HEK293 (cell line): ENCODE data around the gene CPEB4.
A peak's percentile ranks its signal among the peaks of the same experiment; 100 is the strongest.

ENCODE experiments used
- CTCF ChIA-PET: fragments of 350-600 bp; formaldehyde crosslinking; extraction: SDS; loops from one replicate; lab custom pipeline; 2021; ENCODE audit warnings: antibody characterized with exemption; lab: Yijun Ruan, JAX
- POLR2A ChIA-PET: fragments of 300-600 bp; formaldehyde crosslinking; extraction: SDS; loops from one replicate; lab custom pipeline; 2020; ENCODE audit warnings: antibody characterized with exemption, inconsistent platforms; lab: Yijun Ruan, JAX
- H3K27ac ChIP-seq: fragments of 200-500 bp; sonication (Bioruptor generic); 2 replicates; pipeline ENCODE4 v1.5.1; 2014; ENCODE audit warnings: low read depth, low read length, control low read depth, inconsistent platforms; ENCODE audit errors: extremely low read depth
- H3K36me3 ChIP-seq, 2 experiments: fragments of 200-500 bp in 1 of 2; sonication (Bioruptor generic) in 1 of 2; 1 replicate in 1 of 2; 2 replicates in 1 of 2; pipeline ENCODE4 v1.5.1; 2014 to 2017; ENCODE audit warnings: inconsistent platforms in 2 of 2, low read length in 2 of 2; ENCODE audit not compliant: control insufficient read depth in 2 of 2, insufficient read depth in 1 of 2
- H3K4me1 ChIP-seq: fragments of 200-500 bp; sonication (Bioruptor generic); 2 replicates; pipeline ENCODE4 v1.5.1; 2014; ENCODE audit warnings: mild to moderate bottlenecking, low read length, inconsistent platforms; ENCODE audit not compliant: control insufficient read depth, insufficient read depth
- H3K4me3 ChIP-seq: 2 replicates; pipeline ENCODE4 v1.5.1; 2011; ENCODE audit warnings: low read depth, mild to moderate bottlenecking, control low read depth, low read length, moderate library complexity
- H3K9me3 ChIP-seq: fragments of 200-500 bp; sonication (Bioruptor generic); 2 replicates; pipeline ENCODE4 v1.5.1; 2014; ENCODE audit warnings: low read depth, low read length, inconsistent platforms; ENCODE audit not compliant: control insufficient read depth, insufficient read depth
- GLI4 ChIP-seq: fragments of 450-650 bp; formaldehyde crosslinking; IDR thresholded peaks from 2 replicates; pipeline ENCODE4 v1.5.1; 2016; ENCODE audit warnings: missing biosample characterization, missing genetic modification characterization
- GLIS2 ChIP-seq: fragments of 450-650 bp; formaldehyde crosslinking; IDR thresholded peaks from 2 replicates; pipeline ENCODE4 v1.5.1; 2016; ENCODE audit warnings: missing biosample characterization, missing genetic modification characterization
- KLF1 ChIP-seq: fragments of 450-650 bp; formaldehyde crosslinking; IDR thresholded peaks from 2 replicates; pipeline ENCODE4 v1.5.1; 2016; ENCODE audit warnings: missing biosample characterization, missing genetic modification characterization
- PRDM10 ChIP-seq: fragments of 450-650 bp; formaldehyde crosslinking; IDR thresholded peaks from 2 replicates; pipeline ENCODE4 v1.5.1; 2016; ENCODE audit warnings: missing biosample characterization, missing genetic modification characterization
- REPIN1 ChIP-seq: fragments of 450-650 bp; formaldehyde crosslinking; IDR thresholded peaks from 2 replicates; pipeline ENCODE4 v1.5.1; 2017; ENCODE audit warnings: missing biosample characterization, missing genetic modification characterization, low read depth
- SALL2 ChIP-seq: fragments of 450-650 bp; formaldehyde crosslinking; IDR thresholded peaks from 2 replicates; pipeline ENCODE4 v1.5.0; 2017; ENCODE audit warnings: missing biosample characterization, mild to moderate bottlenecking, missing genetic modification characterization, borderline replicate concordance
- SETDB1 ChIP-seq: IDR thresholded peaks from one replicate; pipeline ENCODE4 v1.6.1; 2017; ENCODE audit warnings: mild to moderate bottlenecking, low read length, moderate library complexity, mixed read lengths; ENCODE audit not compliant: insufficient read length
- SP2 ChIP-seq: fragments of 450-650 bp; formaldehyde crosslinking; IDR thresholded peaks from 2 replicates; pipeline ENCODE4 v1.5.1; 2016; ENCODE audit warnings: missing biosample characterization, missing genetic modification characterization
- TCF7L2 ChIP-seq: IDR thresholded peaks from 2 replicates; pipeline ENCODE4 v1.6.1; 2011; ENCODE audit warnings: low read depth, mild to moderate bottlenecking, inconsistent platforms, low read length, moderate library complexity, borderline replicate concordance
- ZBTB11 ChIP-seq: fragments of 450-650 bp; formaldehyde crosslinking; conservative IDR thresholded peaks from 2 replicates; pipeline ENCODE4 v1.5.1; 2016; ENCODE audit warnings: low read depth, missing biosample characterization, missing genetic modification characterization
- ZBTB17 ChIP-seq: fragments of 450-650 bp; formaldehyde crosslinking; IDR thresholded peaks from 2 replicates; pipeline ENCODE4 v1.5.1; 2016; ENCODE audit warnings: missing biosample characterization, missing genetic modification characterization
- ZEB2 ChIP-seq: fragments of 450-650 bp; formaldehyde crosslinking; IDR thresholded peaks from 2 replicates; pipeline ENCODE4 v1.5.1; 2016; ENCODE audit warnings: missing biosample characterization, missing genetic modification characterization
- ZFHX2 ChIP-seq: fragments of 450-650 bp; formaldehyde crosslinking; conservative IDR thresholded peaks from 2 replicates; pipeline ENCODE4 v1.5.1; 2016; ENCODE audit warnings: missing biosample characterization, missing genetic modification characterization
- ZNF175 ChIP-seq: fragments of 450-650 bp; formaldehyde crosslinking; IDR thresholded peaks from 2 replicates; pipeline ENCODE4 v1.5.1; 2016; ENCODE audit warnings: missing biosample characterization, missing genetic modification characterization
- ZNF302 ChIP-seq: fragments of 450-650 bp; formaldehyde crosslinking; IDR thresholded peaks from 2 replicates; pipeline ENCODE4 v1.5.1; 2016; ENCODE audit warnings: missing biosample characterization, missing genetic modification characterization, low read depth
- ZNF324 ChIP-seq: fragments of 450-650 bp; formaldehyde crosslinking; IDR thresholded peaks from 2 replicates; pipeline ENCODE4 v1.5.1; 2016; ENCODE audit warnings: missing biosample characterization, missing genetic modification characterization
- ZNF37A ChIP-seq: fragments of 450-650 bp; IDR thresholded peaks from 2 replicates; pipeline ENCODE4 v1.5.1; 2018; ENCODE audit warnings: missing biosample characterization, missing genetic modification characterization
- ZNF501 ChIP-seq: fragments of 450-650 bp; formaldehyde crosslinking; IDR thresholded peaks from 2 replicates; pipeline ENCODE4 v1.5.1; 2016; ENCODE audit warnings: missing biosample characterization, missing genetic modification characterization
- ZNF514 ChIP-seq: fragments of 450-650 bp; formaldehyde crosslinking; IDR thresholded peaks from 2 replicates; pipeline ENCODE4 v1.5.1; 2016; ENCODE audit warnings: missing biosample characterization, missing genetic modification characterization
- ZNF521 ChIP-seq: fragments of 450-650 bp; formaldehyde crosslinking; IDR thresholded peaks from 2 replicates; pipeline ENCODE4 v1.5.1; 2017; ENCODE audit warnings: missing biosample characterization, mild to moderate bottlenecking, missing genetic modification characterization
- ZNF544 ChIP-seq: fragments of 450-650 bp; formaldehyde crosslinking; IDR thresholded peaks from 2 replicates; pipeline ENCODE4 v1.5.0; 2017; ENCODE audit warnings: missing biosample characterization, missing genetic modification characterization
- TF ChIP-seq, protein P1 (sequence below): fragments of 450-650 bp; IDR thresholded peaks from 2 replicates; pipeline ENCODE4 v1.5.1; 2018; ENCODE audit warnings: missing biosample characterization, mild to moderate bottlenecking, missing genetic modification characterization

CPEB4 gene

GRCh38 chr5:173883347-173883924 is 4.7 kb upstream of the CPEB4 start (continued):
- TF ChIP-seq GLIS2 (tag by site-specific recombination), result no peak
- no peak for TF ChIP-seq ZNF521

- Histone ChIP-seq H3K9me3 (no peaks in the 10 kb centered on the region), H3K4me1 (peaks cover 4% of the 10 kb centered on the region; the same call in 1 of the 2 replicates), H3K36me3 (no peaks in the 10 kb centered on the region), H3K27ac (no peak overlapping the region), H3K4me3 (no peak overlapping the region)
- TF ChIP-seq SALL2 (tag by site-specific recombination) (no peak), ZNF501 (tag by site-specific recombination) (no peak), ZNF544 (tag by site-specific recombination) (no peak), ZBTB11 (tag by site-specific recombination) (no peak), KLF1 (tag by site-specific recombination) (no peak), ZBTB17 (tag by site-specific recombination) (no peak), ZNF514 (tag by site-specific recombination) (no peak), GLI4 (tag by site-specific recombination) (no peak), ZNF175 (no peak), TCF7L2 (no peak), SETDB1 (no peak), ZNF302 (tag by site-specific recombination) (no peak), REPIN1 (tag by site-specific recombination) (no peak), ZNF37A (tag by site-specific recombination) (no peak), ZNF324 (tag by site-specific recombination) (no peak), ZFHX2 (tag by site-specific recombination) (no peak)
- ChIA-PET CTCF (interaction anchor here (0.6 to 1.9 kb wide), 5 partner anchors 8 to 508 kb away, joined by 3 to 5 read pairs (median 4); no protein-coding TSS in a partner anchor), POLR2A (interaction anchor here (0.7 to 1.4 kb wide), 2 partner anchors 26 to 118 kb away, joined by 3 to 4 read pairs; no protein-coding TSS in a partner anchor)
Observed at GRCh38 chr5:173884402-173885053, 3.6 kb upstream of the CPEB4 start.

- POLR2A ChIA-PET, result interaction anchor here (0.7 to 1.4 kb wide), 2 partner anchors 26 to 119 kb away, joined by 3 to 4 read pairs; no protein-coding TSS in a partner anchor
- Histone ChIP-seq H3K4me1 (peaks cover 8% of the 10 kb centered on the region), H3K36me3 (no peaks in the 10 kb centered on the region), H3K9me3 (no peaks in the 10 kb centered on the region), H3K4me3 (no peak overlapping the region), H3K27ac (no peak overlapping the region)
- TF ChIP-seq PRDM10 (tag by site-specific recombination) (0 out of 2 replicates have a peak, but pooled peaks have one; percentile 6), ZEB2 (tag by site-specific recombination) (no peak), SP2 (no peak)
- TF ChIP-seq, protein P1, sequence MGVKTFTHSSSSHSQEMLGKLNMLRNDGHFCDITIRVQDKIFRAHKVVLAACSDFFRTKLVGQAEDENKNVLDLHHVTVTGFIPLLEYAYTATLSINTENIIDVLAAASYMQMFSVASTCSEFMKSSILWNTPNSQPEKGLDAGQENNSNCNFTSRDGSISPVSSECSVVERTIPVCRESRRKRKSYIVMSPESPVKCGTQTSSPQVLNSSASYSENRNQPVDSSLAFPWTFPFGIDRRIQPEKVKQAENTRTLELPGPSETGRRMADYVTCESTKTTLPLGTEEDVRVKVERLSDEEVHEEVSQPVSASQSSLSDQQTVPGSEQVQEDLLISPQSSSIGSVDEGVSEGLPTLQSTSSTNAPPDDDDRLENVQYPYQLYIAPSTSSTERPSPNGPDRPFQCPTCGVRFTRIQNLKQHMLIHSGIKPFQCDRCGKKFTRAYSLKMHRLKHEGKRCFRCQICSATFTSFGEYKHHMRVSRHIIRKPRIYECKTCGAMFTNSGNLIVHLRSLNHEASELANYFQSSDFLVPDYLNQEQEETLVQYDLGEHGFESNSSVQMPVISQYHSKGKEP (tag by site-specific recombination), result no peak
- CTCF ChIA-PET, result interaction anchor here (0.6 to 1.9 kb wide), 5 partner anchors 8 to 126 kb away, joined by 3 to 7 read pairs (median 5); no protein-coding TSS in a partner anchor
Observed at GRCh38 chr5:173885054-173885443, 3.1 kb upstream of the CPEB4 start.
